ENCODE data around the gene ZNF431. TPM values are rescaled to one million over a fixed set of nuclear protein-coding genes. Genes with fewer than 3 reads are reported as not detected.

ZNF431 gene
- total RNA-seq, 1 donor from 2014 or later, result 35.4 TPM

DNA sequence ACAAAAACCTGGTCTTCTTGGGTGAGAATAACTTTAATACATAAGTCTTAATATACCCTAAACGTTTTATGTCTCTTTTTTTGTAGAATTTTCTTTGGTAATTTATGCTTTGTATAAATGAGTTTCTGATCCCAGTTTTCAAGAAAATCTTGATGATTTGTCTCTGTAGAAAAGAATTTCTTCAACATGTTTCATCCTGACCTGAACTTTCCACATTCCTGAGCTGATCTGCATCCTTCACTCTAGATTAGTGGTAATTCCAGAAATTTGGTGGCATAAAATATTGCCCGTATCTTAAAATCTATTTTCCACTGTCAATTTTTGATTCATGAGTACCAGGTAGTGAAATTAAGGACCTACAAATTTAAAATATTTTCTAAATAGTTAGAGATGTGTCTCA, 43.5 kb upstream of the ZNF431 start:
- no peaks in the 10 kb centered on the region for H4K20me1 ChIP-seq (ENCODE audit: low read depth)
- H3K4me1 ChIP-seq, result no peaks in the 10 kb centered on the region
- no peak overlapping the region for H3K4me3 Mint-ChIP-seq
- H3F3A ChIP-seq (ENCODE audit: low read depth), result no peaks in the 10 kb centered on the region
- H2AFZ ChIP-seq (replicated peaks), result no peak overlapping the region
- peaks cover 10% of the 10 kb centered on the region for H3K36me3 ChIP-seq
- peaks cover 62% of the 10 kb centered on the region for H3K79me2 ChIP-seq (ENCODE audit: low read depth)
- no peaks in the 10 kb centered on the region for H3K27me3 ChIP-seq
- no peak overlapping the region for H3K27ac ChIP-seq
- H3K4me3 ChIP-seq, result no peak overlapping the region
- H3K27ac Mint-ChIP-seq, result no peak overlapping the region
- DNase-seq (ENCODE audit: low spot score), result no peak
- peaks cover 69% of the 10 kb centered on the region for H3K36me3 Mint-ChIP-seq
- no peak overlapping the region for H3K9ac ChIP-seq
- H3K4me1 Mint-ChIP-seq, result no peaks in the 10 kb centered on the region
- no peaks in the 10 kb centered on the region for H3K9me3 ChIP-seq (ENCODE audit: low read depth)
- H3K4me2 ChIP-seq, result no peak overlapping the region
- H3K27me3 Mint-ChIP-seq (ENCODE audit: insufficient read depth, low read depth), result peaks cover 5% of the 10 kb centered on the region
- TF ChIP-seq, protein P1, sequence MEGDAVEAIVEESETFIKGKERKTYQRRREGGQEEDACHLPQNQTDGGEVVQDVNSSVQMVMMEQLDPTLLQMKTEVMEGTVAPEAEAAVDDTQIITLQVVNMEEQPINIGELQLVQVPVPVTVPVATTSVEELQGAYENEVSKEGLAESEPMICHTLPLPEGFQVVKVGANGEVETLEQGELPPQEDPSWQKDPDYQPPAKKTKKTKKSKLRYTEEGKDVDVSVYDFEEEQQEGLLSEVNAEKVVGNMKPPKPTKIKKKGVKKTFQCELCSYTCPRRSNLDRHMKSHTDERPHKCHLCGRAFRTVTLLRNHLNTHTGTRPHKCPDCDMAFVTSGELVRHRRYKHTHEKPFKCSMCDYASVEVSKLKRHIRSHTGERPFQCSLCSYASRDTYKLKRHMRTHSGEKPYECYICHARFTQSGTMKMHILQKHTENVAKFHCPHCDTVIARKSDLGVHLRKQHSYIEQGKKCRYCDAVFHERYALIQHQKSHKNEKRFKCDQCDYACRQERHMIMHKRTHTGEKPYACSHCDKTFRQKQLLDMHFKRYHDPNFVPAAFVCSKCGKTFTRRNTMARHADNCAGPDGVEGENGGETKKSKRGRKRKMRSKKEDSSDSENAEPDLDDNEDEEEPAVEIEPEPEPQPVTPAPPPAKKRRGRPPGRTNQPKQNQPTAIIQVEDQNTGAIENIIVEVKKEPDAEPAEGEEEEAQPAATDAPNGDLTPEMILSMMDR (IDR thresholded peaks at IDR 0.05), result no peak
- TF ChIP-seq EZH2 (IDR thresholded peaks at IDR 0.05) (no peak), EZH2phosphoT487 (IDR thresholded peaks at IDR 0.05) (no peak)
- H3K9me3 Mint-ChIP-seq, result peaks cover 37% of the 10 kb centered on the region

DNA sequence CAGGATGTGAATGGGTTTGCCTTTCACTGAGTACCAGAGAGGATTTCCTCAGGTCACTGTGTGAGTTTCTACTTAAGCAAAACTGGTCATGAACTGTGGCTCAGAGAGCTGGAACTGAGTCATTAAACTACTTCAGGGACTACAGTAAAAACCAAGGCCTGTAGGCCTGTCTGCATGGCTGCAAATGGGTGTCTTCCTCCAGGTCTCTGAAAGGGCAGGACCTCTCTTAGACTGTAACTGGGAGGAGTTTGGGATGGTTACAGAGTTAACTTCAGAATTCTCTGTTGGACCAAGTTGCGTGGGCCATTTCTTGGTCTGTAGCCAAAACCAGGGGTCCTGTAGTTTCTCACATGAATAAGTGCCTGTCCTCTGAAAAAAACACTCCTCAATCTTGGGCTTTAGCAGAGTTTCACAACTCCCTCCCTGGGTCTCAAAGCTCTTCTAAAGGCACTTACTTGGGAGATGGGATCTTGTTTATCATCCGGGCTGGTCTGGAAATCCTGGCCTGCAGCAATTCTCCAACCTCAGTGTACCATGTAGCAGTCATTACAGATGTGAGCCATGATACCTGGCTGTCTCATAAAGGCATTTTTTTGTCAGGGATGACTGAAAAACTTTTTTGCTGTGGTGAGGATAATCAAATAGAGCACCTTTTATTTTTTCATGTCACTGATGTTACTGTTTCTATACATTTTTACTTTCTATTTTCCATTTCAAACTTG, 40.2 kb upstream of the ZNF431 start:
- Histone ChIP-seq H3K4me1 (no peaks in the 10 kb centered on the region), H4K20me1 (ENCODE audit: low read depth) (no peaks in the 10 kb centered on the region), H3K9ac (no peak overlapping the region), H3K27ac (no peak overlapping the region), H3K4me2 (no peak overlapping the region), H3F3A (ENCODE audit: low read depth) (no peaks in the 10 kb centered on the region), H3K27me3 (no peaks in the 10 kb centered on the region), H3K9me3 (ENCODE audit: low read depth) (no peaks in the 10 kb centered on the region), H3K79me2 (ENCODE audit: low read depth) (peaks cover 34% of the 10 kb centered on the region), H3K36me3 (peaks cover 15% of the 10 kb centered on the region), H2AFZ (replicated peaks) (no peak overlapping the region), H3K4me3 (no peak overlapping the region)
- TF ChIP-seq EZH2phosphoT487 (IDR thresholded peaks at IDR 0.05), result no peak
- TF ChIP-seq, protein P1 (IDR thresholded peaks at IDR 0.05), result no peak
- TF ChIP-seq EZH2 (IDR thresholded peaks at IDR 0.05), result no peak
- no peak for DNase-seq (ENCODE audit: low spot score)
- Mint-ChIP-seq H3K4me1 (no peaks in the 10 kb centered on the region), H3K27ac (no peak overlapping the region), H3K27me3 (ENCODE audit: insufficient read depth, low read depth) (peaks cover 3% of the 10 kb centered on the region), H3K9me3 (peaks cover 26% of the 10 kb centered on the region), H3K36me3 (peaks cover 67% of the 10 kb centered on the region), H3K4me3 (no peak overlapping the region)

DNA sequence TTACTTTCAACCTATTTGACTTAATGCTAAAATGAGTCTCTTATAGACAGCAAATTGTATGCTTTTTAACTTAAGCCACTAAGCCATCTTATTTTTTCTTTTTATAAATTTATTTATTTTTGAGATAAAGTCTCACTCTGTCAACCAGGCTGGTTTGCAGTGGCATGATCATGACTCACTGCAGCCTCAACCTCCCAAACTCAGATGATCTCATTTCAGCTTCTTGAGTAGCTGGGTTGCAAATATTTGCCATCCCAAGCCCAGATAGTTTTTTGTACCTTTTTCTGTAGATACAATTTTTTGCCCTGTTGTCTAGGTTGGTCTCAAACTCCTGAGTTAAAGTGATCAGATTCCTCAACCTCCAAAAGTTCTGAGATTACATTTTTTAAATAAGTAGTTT, 32.7 kb upstream of the ZNF431 start:
- Histone ChIP-seq H3K4me1 (no peaks in the 10 kb centered on the region), H3K4me3 (no peak overlapping the region), H3K4me2 (no peak overlapping the region), H3K9ac (no peak overlapping the region), H4K20me1 (ENCODE audit: low read depth) (peaks cover 2% of the 10 kb centered on the region), H3K27ac (no peak overlapping the region), H3K27me3 (no peaks in the 10 kb centered on the region), H3K9me3 (ENCODE audit: low read depth) (no peaks in the 10 kb centered on the region), H3F3A (ENCODE audit: low read depth) (no peaks in the 10 kb centered on the region), H3K36me3 (peaks cover 17% of the 10 kb centered on the region), H2AFZ (replicated peaks) (no peak overlapping the region), H3K79me2 (ENCODE audit: low read depth) (peaks cover 61% of the 10 kb centered on the region)
- Mint-ChIP-seq H3K27me3 (ENCODE audit: insufficient read depth, low read depth) (peaks cover 2% of the 10 kb centered on the region), H3K9me3 (peaks cover 64% of the 10 kb centered on the region), H3K36me3 (peaks cover 76% of the 10 kb centered on the region), H3K4me1 (no peaks in the 10 kb centered on the region), H3K4me3 (no peak overlapping the region), H3K27ac (no peak overlapping the region)
- no peak for TF ChIP-seq EZH2 (IDR thresholded peaks at IDR 0.05)
- no peak for TF ChIP-seq EZH2phosphoT487 (IDR thresholded peaks at IDR 0.05)
- DNase-seq (ENCODE audit: low spot score), result no peak

DNA sequence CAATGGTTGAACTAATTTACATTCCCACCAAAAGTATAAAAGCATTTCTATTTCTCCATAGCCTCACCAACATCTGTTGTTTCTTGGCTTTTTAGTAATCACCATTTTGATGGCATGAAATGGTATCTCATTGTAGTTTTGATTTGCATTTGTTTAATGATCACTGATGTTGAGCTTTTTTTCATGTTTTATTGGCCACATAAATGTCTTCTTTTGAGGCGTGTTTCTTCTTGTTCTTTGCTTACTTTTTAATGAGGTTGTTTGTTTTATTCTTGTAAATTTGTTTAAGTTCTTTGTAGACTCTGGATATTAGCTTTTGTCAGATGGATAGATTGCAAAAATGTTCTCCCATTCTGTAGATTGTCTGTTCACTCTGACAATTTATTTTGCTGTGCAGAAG, 31.7 kb upstream of the ZNF431 start:
- Histone ChIP-seq H3K79me2 (ENCODE audit: low read depth) (peaks cover 67% of the 10 kb centered on the region), H3K27ac (no peak overlapping the region), H3K9me3 (ENCODE audit: low read depth) (no peaks in the 10 kb centered on the region), H3K4me1 (no peaks in the 10 kb centered on the region), H4K20me1 (ENCODE audit: low read depth) (peaks cover 2% of the 10 kb centered on the region), H3K4me2 (no peak overlapping the region), H3K4me3 (no peak overlapping the region), H3F3A (ENCODE audit: low read depth) (no peaks in the 10 kb centered on the region), H3K27me3 (no peaks in the 10 kb centered on the region), H3K36me3 (peaks cover 16% of the 10 kb centered on the region), H2AFZ (replicated peaks) (no peak overlapping the region), H3K9ac (no peak overlapping the region)
- Mint-ChIP-seq H3K4me3 (no peak overlapping the region), H3K36me3 (peaks cover 78% of the 10 kb centered on the region), H3K4me1 (no peaks in the 10 kb centered on the region), H3K27ac (no peak overlapping the region), H3K9me3 (peaks cover 70% of the 10 kb centered on the region), H3K27me3 (ENCODE audit: insufficient read depth, low read depth) (peaks cover 2% of the 10 kb centered on the region)
- TF ChIP-seq EZH2phosphoT487 (IDR thresholded peaks at IDR 0.05) (no peak), EZH2 (IDR thresholded peaks at IDR 0.05) (no peak)
- no peak for DNase-seq (ENCODE audit: low spot score)
